MV-4-11 (cell line): ENCODE data around the gene TYW1B.
"Not testable (repeated sequence)": the region's sequence is repeated elsewhere in the genome, so short reads cannot be mapped to it uniquely, and the experiment has no call there.

Experiments
- DNase-seq: peaks from one replicate; lab custom pipeline; 2025; lab: John Stamatoyannopoulos, UW

TYW1B gene, protein sequence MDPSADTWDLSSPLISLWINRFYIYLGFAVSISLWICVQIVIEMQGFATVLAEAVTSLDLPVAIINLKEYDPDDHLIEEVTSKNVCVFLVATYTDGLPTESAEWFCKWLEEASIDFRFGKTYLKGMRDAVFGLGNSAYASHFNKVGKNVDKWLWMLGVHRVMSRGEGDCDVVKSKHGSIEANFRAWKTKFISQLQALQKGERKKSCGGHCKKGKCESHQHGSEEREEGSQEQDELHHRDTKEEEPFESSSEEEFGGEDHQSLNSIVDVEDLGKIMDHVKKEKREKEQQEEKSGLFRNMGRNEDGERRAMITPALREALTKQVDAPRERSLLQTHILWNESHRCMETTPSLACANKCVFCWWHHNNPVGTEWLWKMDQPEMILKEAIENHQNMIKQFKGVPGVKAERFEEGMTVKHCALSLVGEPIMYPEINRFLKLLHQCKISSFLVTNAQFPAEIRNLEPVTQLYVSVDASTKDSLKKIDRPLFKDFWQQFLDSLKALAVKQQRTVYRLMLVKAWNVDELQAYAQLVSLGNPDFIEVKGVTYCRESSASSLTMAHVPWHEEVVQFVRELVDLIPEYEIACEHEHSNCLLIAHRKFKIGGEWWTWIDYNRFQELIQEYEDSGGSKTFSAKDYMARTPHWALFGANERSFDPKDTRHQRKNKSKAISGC

GRCh38 chr7:72827839-72828591 is at the start of gene TYW1B:
TSS of gene TYW1B (minus strand) at chr7:72828200. CDS start at chr7:72828075, 125 bp downstream.
- DNase-seq, result peak; percentile 98

DNA sequence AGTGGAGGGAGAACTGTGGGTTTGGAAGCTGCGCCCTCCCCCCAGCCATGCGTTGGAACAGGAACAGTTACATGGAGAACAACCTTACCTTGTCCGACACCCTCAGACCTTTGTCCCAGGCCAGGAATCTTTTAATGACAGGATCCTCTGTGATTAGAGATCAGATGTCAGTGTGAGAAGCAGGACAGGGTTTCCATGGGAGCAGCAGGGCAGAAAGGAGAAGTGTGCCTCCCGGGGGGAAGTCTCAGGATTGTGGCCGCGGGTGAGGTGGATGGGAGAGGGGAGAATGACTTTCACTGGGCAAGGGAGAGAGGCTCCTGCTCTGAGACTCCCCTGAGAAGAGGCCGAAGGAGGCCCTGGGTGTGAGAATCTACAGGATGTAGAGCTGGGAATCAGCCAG is 39.6 kb upstream of the TYW1B start:
- peak; percentile 44 for DNase-seq

DNA sequence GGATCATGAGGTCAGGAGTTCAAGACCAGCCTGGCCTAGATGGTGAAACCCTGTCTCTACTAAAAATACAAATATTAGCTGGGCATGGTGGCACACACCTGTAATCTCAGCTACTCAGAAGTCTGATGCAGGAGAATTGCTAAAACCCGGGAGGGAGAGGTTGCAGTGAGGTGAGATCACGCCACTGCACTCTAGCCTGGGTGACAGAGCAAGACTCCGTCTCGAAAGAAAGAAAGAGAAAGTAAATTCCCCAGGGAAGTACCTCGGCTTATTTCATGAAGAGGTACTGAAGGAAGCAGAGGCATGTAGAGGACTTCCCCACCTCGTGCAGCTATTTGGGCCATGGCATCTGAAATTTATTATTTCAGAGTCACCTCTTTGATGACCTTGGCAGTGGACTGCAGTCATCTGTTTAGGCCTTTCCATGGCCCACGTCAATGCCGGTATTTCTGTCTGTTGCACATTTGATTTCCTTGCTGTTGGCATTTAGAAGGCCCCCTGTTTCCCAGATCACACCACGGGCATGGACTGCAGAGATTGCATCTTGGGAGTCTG is 30.9 kb upstream of the TYW1B start:
- not testable (repeated sequence) for DNase-seq

- DNase-seq, result not testable (repeated sequence)
Observed at GRCh38 chr7:72857925-72858324, 29.9 kb upstream of the TYW1B start.

GRCh38 chr7:72855261-72855660 is 27.3 kb upstream of the TYW1B start:
- DNase-seq, result not testable (repeated sequence)

DNA sequence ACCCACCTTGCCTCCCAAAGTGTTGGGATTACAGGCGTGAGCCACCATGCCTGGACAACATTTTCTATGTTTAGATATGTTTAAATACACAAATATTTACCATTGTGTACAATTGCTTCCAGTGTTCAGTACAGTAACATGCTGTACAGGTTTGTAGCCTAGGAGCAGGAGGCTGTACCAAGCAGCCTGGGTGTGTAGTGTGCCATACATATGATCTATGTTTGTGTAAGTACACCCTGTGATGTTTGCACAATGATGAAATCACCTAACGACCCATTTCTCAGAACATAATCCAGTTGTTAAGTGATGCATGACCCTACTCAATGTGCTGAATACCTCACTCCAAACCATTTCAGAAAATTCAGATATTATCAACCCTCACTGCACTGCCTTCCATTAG is 24.9 kb upstream of the TYW1B start:
- DNase-seq, result not testable (repeated sequence)

DNA sequence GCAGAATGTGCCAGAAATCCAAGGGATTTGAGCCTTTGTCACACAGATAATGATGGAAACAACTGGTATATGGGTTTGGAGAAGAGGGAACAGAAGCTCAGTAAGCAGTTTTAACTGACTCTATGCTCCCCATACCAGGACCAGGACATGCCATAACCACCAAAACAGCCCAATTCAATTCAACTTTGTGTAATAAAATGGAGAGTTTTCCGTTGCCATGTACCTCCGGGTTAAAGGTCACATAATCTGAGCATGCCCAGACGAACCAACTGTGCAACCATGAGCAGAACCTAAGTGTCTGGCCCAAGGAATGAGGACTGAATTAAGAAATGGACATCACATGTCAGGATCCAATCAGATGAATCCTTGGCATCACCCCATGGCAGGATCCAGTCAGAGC is 22.7 kb upstream of the TYW1B start:
- DNase-seq, result not testable (repeated sequence)

DNA sequence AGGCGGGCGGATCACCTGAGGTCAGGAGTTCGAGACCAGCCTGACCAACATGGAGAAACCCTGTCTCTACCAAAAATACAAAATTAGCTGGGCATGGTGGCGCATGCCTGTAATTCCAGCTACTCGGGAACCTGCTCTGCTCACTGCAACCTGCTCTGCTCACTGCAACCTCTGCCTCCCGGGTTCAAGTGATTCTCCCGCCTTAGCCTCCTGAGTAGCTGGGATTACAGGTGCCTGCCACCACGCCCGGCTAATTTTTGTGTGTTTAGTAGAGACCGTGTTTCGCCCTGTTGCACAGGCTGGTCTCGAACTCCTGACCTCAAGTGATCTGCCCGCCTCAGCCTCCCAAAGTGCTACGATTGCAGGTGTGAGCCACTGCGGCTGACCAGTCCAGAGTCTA is 16.1 kb upstream of the TYW1B start:
- not testable (repeated sequence) for DNase-seq

DNA sequence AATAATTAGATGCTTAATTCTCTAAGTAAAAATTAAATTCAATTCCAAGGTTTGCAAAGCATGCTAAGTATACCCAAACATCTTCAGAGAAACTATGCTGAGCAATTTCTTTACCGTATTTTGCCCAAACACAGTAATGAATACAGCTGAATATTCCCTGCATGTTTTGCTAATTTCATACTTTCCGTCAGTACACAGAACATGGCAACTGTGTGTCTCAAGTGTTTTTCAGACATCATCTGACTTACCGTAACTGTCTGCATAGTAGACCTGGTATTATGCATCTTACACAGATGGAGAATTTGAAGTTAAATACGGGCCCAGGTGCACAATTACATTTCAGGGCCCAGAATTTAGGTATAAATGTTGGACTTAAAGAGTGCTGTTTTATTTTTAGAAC is 15.2 kb upstream of the TYW1B start:
- not testable (repeated sequence) for DNase-seq

DNA sequence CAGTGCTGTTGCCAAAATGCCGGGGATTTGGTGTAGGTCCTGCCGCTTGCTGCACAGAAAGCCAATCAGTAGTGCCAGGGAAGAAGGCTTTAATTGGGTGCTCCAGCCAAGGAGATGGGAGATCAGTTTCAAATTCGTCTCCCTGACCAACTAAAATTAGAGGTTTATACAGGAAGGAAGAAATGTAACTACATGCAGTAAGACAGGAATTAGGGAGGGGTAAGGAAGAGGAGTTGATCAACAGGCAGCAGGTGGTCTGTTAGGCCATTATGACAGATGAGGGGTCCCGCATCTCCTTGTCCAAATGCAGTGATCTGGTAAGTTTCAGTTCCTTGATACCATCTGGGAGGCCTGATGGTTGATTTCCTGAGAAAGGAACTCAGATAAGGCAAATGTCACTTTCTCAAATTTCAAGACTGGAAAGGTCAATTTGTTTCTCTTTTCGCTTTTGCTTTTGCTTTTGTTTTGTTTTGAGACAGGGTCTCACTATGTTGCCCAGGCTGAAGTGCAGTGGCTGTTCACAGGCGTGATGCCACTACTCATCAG is 13.0 kb upstream of the TYW1B start:
- peak; percentile 42 for DNase-seq

DNA sequence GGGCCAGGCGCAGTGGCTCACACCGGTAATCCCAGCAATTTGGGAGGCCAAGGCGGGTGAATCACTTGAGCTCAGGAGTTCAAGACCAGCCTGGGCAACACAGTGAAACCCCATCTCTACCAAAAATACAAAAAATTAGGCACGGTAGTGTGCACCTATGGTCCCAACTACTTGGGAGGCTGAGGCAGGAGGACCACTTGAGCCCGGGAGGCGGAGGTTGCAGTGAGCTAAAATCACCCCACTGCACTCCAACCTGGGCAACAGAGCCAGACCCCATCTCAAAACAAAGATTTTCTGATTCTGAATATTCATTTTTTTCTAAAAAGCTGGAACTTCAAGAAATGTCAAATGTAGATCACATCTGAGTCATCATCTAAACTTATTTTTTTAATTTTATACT is 10.3 kb upstream of the TYW1B start:
- DNase-seq, result not testable (repeated sequence)

DNA sequence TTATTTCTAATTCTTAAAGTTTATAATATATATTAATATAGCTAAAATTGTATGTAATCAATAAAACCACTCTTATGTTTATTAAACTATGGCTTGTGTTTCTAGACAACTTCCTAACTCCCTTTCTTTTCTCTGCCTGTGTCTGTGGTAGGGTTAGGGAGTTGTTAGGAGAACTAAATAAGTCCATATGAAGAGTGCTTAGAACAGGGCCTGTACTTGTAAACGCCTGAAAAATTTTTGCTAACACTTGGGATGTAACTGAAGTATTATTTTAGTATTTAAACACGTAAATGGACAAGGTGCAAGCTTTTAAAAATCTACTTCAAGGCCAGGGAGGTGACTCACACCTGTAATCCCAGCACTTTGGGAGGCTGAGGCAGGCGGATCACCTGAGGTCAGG is 9.3 kb upstream of the TYW1B start:
- DNase-seq, result not testable (repeated sequence)

GRCh38 chr7:72830567-72830966 is 2.6 kb upstream of the TYW1B start:
- not testable (repeated sequence) for DNase-seq

GRCh38 chr7:72829687-72830354 is 1.8 kb upstream of the TYW1B start:
- peak; percentile 69 for DNase-seq

GRCh38 chr7:72829291-72829686 is 1.3 kb upstream of the TYW1B start:
- DNase-seq, result peak; percentile 99

DNA sequence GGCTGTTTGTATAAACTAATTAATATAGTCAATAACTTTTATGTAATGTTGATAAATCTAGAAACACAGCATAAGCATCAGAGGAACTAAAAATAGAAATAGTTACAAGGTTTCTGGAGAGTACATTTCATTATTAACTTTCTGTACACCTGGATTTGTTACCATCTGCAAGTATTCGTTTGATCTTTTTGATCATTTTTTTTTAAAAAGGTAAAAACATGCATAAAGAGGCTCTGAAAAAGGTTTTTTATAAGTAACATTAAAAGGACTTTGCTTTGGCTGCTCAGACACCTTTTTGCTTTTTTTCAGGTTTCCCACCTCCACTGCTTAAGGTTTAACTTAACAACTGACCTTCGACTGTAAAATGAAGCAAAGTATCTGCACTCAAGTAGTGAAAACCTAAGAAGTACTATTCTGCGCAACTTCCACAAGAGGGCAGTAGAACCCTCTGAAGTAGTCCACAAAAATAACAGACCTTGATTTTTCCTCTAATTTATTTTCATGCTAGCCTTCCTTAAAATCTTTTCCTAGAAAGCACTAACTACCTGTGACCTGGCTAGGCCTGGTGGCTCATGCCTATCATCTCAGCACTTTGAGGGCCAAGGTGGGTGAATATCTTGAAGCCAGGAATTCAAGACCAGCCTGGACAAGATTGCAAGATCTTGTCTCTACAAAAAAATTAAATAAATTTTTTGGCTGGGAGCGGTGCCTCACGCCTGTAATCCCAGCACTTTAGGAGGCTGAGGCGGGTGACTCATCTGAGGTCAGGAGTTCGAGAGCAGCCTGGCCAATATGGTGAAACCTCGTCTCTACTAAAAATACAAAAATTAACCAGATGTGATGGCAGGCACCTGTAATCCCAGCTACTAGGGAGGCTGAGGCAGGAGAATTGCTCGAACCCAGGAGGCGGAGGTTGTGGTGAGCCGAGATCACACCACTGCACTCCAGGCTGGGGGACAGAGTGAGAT is 4.0 kb downstream of the TYW1B start:
- DNase-seq, result peak; percentile 12

DNA sequence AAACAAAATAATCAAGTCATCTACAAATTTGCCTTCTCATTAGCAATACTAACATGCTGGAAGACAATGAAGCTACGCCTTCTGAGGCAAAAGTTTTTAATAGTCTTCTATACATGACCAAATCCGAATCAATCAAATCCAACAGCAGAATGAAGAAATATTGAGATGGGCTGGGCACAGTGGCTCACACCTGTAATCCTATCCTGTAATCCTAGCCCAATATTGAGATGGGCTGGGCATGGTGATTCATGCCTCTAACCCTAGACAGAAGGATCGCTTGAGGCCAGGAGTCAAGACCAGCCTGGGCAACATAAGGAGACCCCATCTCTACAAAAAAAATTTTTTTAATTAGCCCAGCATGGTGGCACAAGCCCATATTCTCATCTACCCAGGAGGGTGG is 5.5 kb downstream of the TYW1B start:
- not testable (repeated sequence) for DNase-seq

DNA sequence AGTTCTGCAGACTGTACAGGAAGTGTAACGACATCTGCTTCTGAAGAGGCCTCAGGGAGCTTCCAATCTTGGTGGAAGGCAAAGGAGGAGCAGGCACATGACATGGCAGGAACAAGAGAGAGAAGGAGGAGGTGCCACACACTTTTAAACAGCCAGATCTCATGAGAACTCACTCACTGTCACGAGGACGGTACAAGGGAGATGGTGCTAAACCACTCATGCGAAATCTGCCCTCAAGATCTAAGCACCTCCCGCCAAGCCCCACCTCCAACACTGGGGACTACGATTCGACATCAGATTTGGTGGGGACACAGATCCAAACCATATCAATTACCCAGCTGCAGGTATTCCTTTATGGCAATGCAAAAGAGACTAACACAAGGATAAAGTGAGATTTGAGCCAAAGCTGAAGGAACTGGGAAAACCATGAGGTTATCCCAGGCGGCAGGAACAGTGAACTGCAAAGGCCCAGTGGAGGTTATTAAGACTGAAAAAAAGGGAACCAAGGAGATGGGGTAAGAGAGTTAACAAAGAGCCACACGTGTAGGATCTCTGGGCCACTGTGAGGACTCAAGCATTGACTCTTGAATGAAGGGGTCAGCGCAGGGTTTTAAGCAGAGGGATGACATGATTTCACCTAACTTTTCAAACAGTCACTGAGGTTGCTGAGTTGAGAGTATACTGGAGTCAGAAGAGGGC is 9.2 kb downstream of the TYW1B start:
- DNase-seq, result peak; percentile 58

DNA sequence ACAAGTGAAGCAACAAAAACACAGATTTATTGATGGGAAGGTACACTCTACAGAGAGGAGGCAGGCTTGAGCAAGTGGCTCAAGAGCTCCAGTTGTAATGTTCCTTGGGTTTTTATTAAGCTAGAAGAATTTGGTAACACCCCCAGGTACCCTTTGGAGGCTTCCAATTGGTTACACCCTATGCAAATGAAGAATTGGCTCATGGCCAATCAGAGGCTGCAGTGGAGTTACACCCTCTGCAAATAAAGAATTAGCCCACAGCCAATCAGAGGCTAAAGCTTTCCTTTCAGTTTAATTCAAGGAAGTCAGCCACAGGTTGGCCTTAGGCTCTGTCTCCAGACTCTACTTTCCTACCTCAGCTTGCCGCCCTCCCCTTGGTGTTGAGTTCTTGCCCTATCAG is 10.3 kb downstream of the TYW1B start:
- not testable (repeated sequence) for DNase-seq
